HepG2 (cell line): ENCODE data around the gene GNA12.
"Not testable (repeated sequence)": the region's sequence is repeated elsewhere in the genome, so short reads cannot be mapped to it uniquely, and the experiment has no call there.

ENCODE experiments used
- CBX5 ChIP-seq: sonication (generic); formaldehyde crosslinking; IDR thresholded peaks from 2 replicates; pipeline ENCODE4 v1.4.0; 2020; ENCODE audit warnings: missing genetic modification reagents, borderline replicate concordance
- EEA1 ChIP-seq: sonication (generic); formaldehyde crosslinking; IDR thresholded peaks from 2 replicates; pipeline ENCODE4 v1.5.1; 2020; ENCODE audit warnings: mild to moderate bottlenecking, missing genetic modification reagents, borderline replicate concordance
- PRDM10 ChIP-seq: sonication (generic); formaldehyde crosslinking; IDR thresholded peaks from 2 replicates; pipeline ENCODE4 v1.4.0; 2020; ENCODE audit warnings: low read depth, missing genetic modification reagents
- ZNF329 ChIP-seq: sonication (generic); formaldehyde crosslinking; IDR thresholded peaks from 2 replicates; pipeline ENCODE4 v1.9.0; 2021; ENCODE audit warnings: low read depth, mild to moderate bottlenecking, missing genetic modification reagents
- ZNF770 ChIP-seq: sonication (generic); formaldehyde crosslinking; IDR thresholded peaks from 2 replicates; pipeline ENCODE4 v1.5.0; 2020; ENCODE audit warnings: mild to moderate bottlenecking, missing genetic modification reagents

GRCh38 chr7:2694122-2694436 is 150.0 kb downstream of the GNA12 start:
- not testable (repeated sequence) for TF ChIP-seq ZNF329 (CRISPR knock-in tag); ZNF770 (CRISPR knock-in tag); EEA1 (CRISPR knock-in tag); PRDM10
- 0 out of 2 replicates have a peak, but pooled peaks have one; percentile 19 for TF ChIP-seq CBX5
